Neural cell (in vitro differentiated cells): ENCODE results near the gene PODNL1. TPM values are rescaled to one million over a fixed set of nuclear protein-coding genes. Genes with fewer than 3 reads are reported as not detected.
A peak's percentile ranks its signal among the peaks of the same experiment; 100 is the strongest.
"Not testable (repeated sequence)": the region's sequence is repeated elsewhere in the genome, so short reads cannot be mapped to it uniquely, and the experiment has no call there.

Experiments used
- H2AFZ ChIP-seq: fragments of 200-600, 300-800 bp; sonication (generic), shearing (Covaris generic); 2 replicates; pipeline ENCODE4 v1.6.0; 2014; ENCODE audit warnings: low read depth, mild to moderate bottlenecking, antibody characterized with exemption, low read length, moderate library complexity
- H3F3A ChIP-seq: fragments of 200-600 bp; shearing (Covaris generic); 2 replicates; pipeline ENCODE4 v1.6.1; 2016; ENCODE audit warnings: mild to moderate bottlenecking, moderate library complexity, mixed read lengths, antibody characterized with exemption, low read length; ENCODE audit not compliant: insufficient read depth, poor library complexity, severe bottlenecking
- H3K27ac ChIP-seq: fragments of 200-600, 300-800 bp; sonication (generic), shearing (Covaris generic); 2 replicates; pipeline ENCODE4 v1.5.1; 2014; ENCODE audit warnings: mild to moderate bottlenecking, low read length, moderate library complexity
- H3K27me3 ChIP-seq: fragments of 300-800, 200-600 bp; sonication (generic), shearing (Covaris generic); 2 replicates; pipeline ENCODE4 v1.6.0; 2014; ENCODE audit warnings: mild to moderate bottlenecking, low read depth, low read length, moderate library complexity; ENCODE audit not compliant: insufficient read depth
- H3K36me3 ChIP-seq: fragments of 300-800, 200-600 bp; sonication (generic), shearing (Covaris generic); 2 replicates; pipeline ENCODE4 v1.5.1; 2014; ENCODE audit warnings: mild to moderate bottlenecking, antibody characterized with exemption, low read length, moderate library complexity; ENCODE audit not compliant: insufficient read depth
- H3K4me2 ChIP-seq: fragments of 300-800, 200-600 bp; sonication (generic), shearing (Covaris generic); 2 replicates; pipeline ENCODE4 v1.6.0; 2014; ENCODE audit warnings: mild to moderate bottlenecking, low read length
- H3K4me3 ChIP-seq: fragments of 300-800, 200-600 bp; sonication (generic), shearing (Covaris generic); 2 replicates; pipeline ENCODE4 v1.5.1; 2014; ENCODE audit warnings: mild to moderate bottlenecking, low read length, moderate library complexity
- H3K79me2 ChIP-seq: fragments of 200-600 bp; shearing (Covaris generic); replicated peaks from 2 replicates; pipeline ENCODE4 v1.6.0; 2014; ENCODE audit warnings: mild to moderate bottlenecking, low read length, moderate library complexity; ENCODE audit not compliant: insufficient read depth
- H3K9ac ChIP-seq: fragments of 300-800, 200-600 bp; sonication (generic), shearing (Covaris generic); 2 replicates; pipeline ENCODE4 v1.6.1; 2016; ENCODE audit warnings: mild to moderate bottlenecking, low read length, mixed read lengths
- H3K9me2 ChIP-seq: fragments of 200-600 bp; shearing (Covaris generic); 2 replicates; pipeline ENCODE4 v1.6.1; 2016; ENCODE audit warnings: mild to moderate bottlenecking, low read length, mixed read lengths; ENCODE audit not compliant: insufficient read depth
- H3K9me3 ChIP-seq: fragments of 200-600, 300-800 bp; sonication (generic), shearing (Covaris generic); 2 replicates; pipeline ENCODE4 v1.6.1; 2016; ENCODE audit warnings: mild to moderate bottlenecking, mixed run types, low read length, moderate library complexity, mixed read lengths
- H4K20me1 ChIP-seq: fragments of 200-600 bp; shearing (Covaris generic); 2 replicates; pipeline ENCODE4 v1.6.1; 2016; ENCODE audit warnings: mild to moderate bottlenecking, mixed run types; ENCODE audit not compliant: insufficient read depth
- EP300 ChIP-seq: fragments of 450-650 bp; conservative IDR thresholded peaks from 2 replicates; pipeline ENCODE4 v1.6.1; 2014; ENCODE audit warnings: antibody characterized with exemption, mild to moderate bottlenecking, moderate library complexity; ENCODE audit not compliant: poor library complexity, severe bottlenecking
- EZH2 ChIP-seq: fragments of 200-600, 300-800 bp; shearing (Covaris generic), sonication (generic); IDR thresholded peaks from 2 replicates; pipeline ENCODE4 v1.6.1; 2014; ENCODE audit warnings: antibody characterized with exemption, low read length, borderline replicate concordance, mild to moderate bottlenecking; ENCODE audit not compliant: insufficient read depth, poor library complexity, severe bottlenecking
- MXI1 ChIP-seq: fragments of 450-650 bp; conservative IDR thresholded peaks from 2 replicates; pipeline ENCODE4 v1.6.1; 2014; ENCODE audit warnings: antibody characterized with exemption, mild to moderate bottlenecking; ENCODE audit not compliant: poor library complexity, severe bottlenecking
- POLR2AphosphoS5 ChIP-seq: IDR thresholded peaks from 2 replicates; pipeline ENCODE4 v1.6.1; 2012
- RAD21 ChIP-seq: fragments of 450-650 bp; conservative IDR thresholded peaks from 2 replicates; pipeline ENCODE4 v1.6.1; 2014; ENCODE audit warnings: antibody characterized with exemption, mild to moderate bottlenecking, moderate library complexity
- SMC3 ChIP-seq: fragments of 450-650 bp; conservative IDR thresholded peaks from 2 replicates; pipeline ENCODE4 v1.6.1; 2014; ENCODE audit warnings: antibody characterized with exemption, mild to moderate bottlenecking, moderate library complexity; ENCODE audit not compliant: poor library complexity
- TAF1 ChIP-seq: IDR thresholded peaks from 2 replicates; pipeline ENCODE4 v1.6.1; 2012; ENCODE audit warnings: low read depth
- polyA plus RNA-seq: library from polyadenylated mRNA; depleted of rRNA; stranded (reverse); fragments of >200 nt; gene quantifications from 2 replicates; pipeline ENCODE4 v1.2.3, GENCODE V29; 2014
- TF ChIP-seq, protein P1 (sequence below): IDR thresholded peaks from 2 replicates; pipeline ENCODE4 v1.6.1; 2012; ENCODE audit warnings: borderline replicate concordance
- TF ChIP-seq, protein P2 (sequence below): fragments of 450-650 bp; IDR thresholded peaks from 2 replicates; pipeline ENCODE4 v1.5.1; 2014; ENCODE audit warnings: antibody characterized with exemption, mild to moderate bottlenecking, moderate library complexity; ENCODE audit not compliant: poor library complexity, severe bottlenecking

Gene PODNL1
- polyA plus RNA-seq, 1 donor from 2014 or later = not detected

DNA sequence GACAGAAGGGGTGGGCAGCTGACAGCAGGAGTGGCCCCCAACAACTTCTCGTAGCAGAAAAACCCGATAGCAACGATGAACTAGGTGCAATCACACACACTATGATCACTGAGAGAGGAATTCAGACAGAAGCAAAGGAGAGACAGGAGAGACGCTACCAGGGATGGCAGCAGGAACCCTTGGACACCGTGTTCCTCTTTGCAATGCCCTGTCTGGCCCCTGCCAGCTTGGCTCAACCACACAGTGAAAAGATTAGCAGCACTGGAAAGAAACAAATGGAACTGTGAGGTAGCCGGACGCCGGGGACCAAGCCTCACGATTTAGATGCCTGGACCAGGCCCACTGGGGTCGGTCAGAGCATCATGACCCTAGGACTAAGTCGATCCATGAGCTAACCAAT is 37.7 kb upstream of the PODNL1 start:
- Histone ChIP-seq H3K36me3 (no peaks in the 10 kb centered on the region), H3K9me2 (no peaks in the 10 kb centered on the region), H3K9ac (no peak overlapping the region), H4K20me1 (no peaks in the 10 kb centered on the region), H3K27ac (no peak overlapping the region), H3K9me3 (no peaks in the 10 kb centered on the region), H3K4me2 (no peak overlapping the region), H3K4me3 (no peak overlapping the region), H2AFZ (no peak overlapping the region), H3F3A (no peaks in the 10 kb centered on the region), H3K27me3 (no peaks in the 10 kb centered on the region), H3K79me2 (no peaks in the 10 kb centered on the region)
- TF ChIP-seq MXI1 (no peak), TAF1 (no peak), POLR2AphosphoS5 (no peak), EZH2 (no peak), SMC3 (no peak), RAD21 (no peak), EP300 (no peak)
- TF ChIP-seq, protein P1, sequence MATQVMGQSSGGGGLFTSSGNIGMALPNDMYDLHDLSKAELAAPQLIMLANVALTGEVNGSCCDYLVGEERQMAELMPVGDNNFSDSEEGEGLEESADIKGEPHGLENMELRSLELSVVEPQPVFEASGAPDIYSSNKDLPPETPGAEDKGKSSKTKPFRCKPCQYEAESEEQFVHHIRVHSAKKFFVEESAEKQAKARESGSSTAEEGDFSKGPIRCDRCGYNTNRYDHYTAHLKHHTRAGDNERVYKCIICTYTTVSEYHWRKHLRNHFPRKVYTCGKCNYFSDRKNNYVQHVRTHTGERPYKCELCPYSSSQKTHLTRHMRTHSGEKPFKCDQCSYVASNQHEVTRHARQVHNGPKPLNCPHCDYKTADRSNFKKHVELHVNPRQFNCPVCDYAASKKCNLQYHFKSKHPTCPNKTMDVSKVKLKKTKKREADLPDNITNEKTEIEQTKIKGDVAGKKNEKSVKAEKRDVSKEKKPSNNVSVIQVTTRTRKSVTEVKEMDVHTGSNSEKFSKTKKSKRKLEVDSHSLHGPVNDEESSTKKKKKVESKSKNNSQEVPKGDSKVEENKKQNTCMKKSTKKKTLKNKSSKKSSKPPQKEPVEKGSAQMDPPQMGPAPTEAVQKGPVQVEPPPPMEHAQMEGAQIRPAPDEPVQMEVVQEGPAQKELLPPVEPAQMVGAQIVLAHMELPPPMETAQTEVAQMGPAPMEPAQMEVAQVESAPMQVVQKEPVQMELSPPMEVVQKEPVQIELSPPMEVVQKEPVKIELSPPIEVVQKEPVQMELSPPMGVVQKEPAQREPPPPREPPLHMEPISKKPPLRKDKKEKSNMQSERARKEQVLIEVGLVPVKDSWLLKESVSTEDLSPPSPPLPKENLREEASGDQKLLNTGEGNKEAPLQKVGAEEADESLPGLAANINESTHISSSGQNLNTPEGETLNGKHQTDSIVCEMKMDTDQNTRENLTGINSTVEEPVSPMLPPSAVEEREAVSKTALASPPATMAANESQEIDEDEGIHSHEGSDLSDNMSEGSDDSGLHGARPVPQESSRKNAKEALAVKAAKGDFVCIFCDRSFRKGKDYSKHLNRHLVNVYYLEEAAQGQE = no peak
- TF ChIP-seq, protein P2, sequence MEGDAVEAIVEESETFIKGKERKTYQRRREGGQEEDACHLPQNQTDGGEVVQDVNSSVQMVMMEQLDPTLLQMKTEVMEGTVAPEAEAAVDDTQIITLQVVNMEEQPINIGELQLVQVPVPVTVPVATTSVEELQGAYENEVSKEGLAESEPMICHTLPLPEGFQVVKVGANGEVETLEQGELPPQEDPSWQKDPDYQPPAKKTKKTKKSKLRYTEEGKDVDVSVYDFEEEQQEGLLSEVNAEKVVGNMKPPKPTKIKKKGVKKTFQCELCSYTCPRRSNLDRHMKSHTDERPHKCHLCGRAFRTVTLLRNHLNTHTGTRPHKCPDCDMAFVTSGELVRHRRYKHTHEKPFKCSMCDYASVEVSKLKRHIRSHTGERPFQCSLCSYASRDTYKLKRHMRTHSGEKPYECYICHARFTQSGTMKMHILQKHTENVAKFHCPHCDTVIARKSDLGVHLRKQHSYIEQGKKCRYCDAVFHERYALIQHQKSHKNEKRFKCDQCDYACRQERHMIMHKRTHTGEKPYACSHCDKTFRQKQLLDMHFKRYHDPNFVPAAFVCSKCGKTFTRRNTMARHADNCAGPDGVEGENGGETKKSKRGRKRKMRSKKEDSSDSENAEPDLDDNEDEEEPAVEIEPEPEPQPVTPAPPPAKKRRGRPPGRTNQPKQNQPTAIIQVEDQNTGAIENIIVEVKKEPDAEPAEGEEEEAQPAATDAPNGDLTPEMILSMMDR = no peak

DNA sequence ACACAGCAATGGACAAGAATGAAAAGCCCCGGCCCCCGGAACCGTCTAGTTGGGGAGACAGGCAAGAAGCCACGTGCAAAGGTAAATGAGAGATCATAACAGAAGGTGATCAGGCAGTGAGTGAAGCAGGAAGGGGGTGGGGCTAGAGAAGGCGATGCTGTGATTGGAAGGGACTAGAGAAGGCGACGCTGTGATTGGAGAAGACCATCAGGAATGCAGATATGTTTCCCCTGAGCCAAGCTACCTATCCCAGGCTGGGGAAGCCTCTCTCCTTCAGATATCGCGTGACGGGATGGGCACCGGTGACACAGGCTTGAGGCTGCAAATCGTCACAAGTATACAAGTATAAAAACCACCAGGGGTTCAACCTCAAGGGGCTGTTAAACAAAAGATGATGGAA is 35.9 kb upstream of the PODNL1 start:
- peak overlapping the region; percentile 28 for H3K27ac ChIP-seq
- H3K9me3 ChIP-seq = no peaks in the 10 kb centered on the region
- H3K4me2 ChIP-seq = no peak overlapping the region
- H3K9ac ChIP-seq = no peak overlapping the region
- no peak overlapping the region for H3K4me3 ChIP-seq
- H3K79me2 ChIP-seq = no peaks in the 10 kb centered on the region
- TF ChIP-seq MXI1 (no peak), TAF1 (no peak), POLR2AphosphoS5 (no peak), RAD21 (no peak), EZH2 (no peak), EP300 (no peak), SMC3 (no peak)
- TF ChIP-seq, protein P1 = no peak
- TF ChIP-seq, protein P2 = no peak
- no peaks in the 10 kb centered on the region for H3F3A ChIP-seq
- H3K27me3 ChIP-seq = no peaks in the 10 kb centered on the region
- H4K20me1 ChIP-seq = no peaks in the 10 kb centered on the region
- H3K9me2 ChIP-seq = no peaks in the 10 kb centered on the region
- no peak overlapping the region for H2AFZ ChIP-seq
- H3K36me3 ChIP-seq = no peaks in the 10 kb centered on the region

DNA sequence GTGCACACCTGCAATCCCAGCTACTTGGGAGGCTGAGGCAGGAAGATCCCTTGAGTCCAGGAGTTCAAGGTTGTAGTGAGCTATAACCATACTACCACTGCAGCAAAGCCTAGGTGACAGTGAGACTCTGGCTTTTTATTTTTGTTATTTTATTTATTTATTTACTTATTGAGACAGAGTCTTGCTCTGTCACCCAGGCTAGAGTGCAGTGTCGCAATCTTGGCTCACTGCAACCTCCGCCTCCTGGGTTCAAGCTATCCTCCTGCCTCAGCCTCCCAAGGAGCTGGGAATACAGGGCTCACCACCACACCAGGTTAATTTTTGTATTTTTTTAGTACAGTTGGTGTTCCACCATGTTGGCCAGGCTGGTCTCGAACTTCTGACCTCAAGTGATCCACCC is 35.3 kb upstream of the PODNL1 start:
- H3K27ac ChIP-seq, H3K36me3 ChIP-seq, H3K27me3 ChIP-seq, H2AFZ ChIP-seq, H3K4me2 ChIP-seq, H3K9ac ChIP-seq, H3K79me2 ChIP-seq, H4K20me1 ChIP-seq, H3K9me3 ChIP-seq, H3K9me2 ChIP-seq, H3F3A ChIP-seq, H3K4me3 ChIP-seq: not testable (repeated sequence)
